ENCODE results near the gene TUBA1C. TPM values are rescaled to one million over a fixed set of nuclear protein-coding genes. Genes with fewer than 3 reads are reported as not detected.

Gene TUBA1C
- total RNA-seq, 2 donors from 2014 or later: 81.9 to 85.6 TPM

DNA sequence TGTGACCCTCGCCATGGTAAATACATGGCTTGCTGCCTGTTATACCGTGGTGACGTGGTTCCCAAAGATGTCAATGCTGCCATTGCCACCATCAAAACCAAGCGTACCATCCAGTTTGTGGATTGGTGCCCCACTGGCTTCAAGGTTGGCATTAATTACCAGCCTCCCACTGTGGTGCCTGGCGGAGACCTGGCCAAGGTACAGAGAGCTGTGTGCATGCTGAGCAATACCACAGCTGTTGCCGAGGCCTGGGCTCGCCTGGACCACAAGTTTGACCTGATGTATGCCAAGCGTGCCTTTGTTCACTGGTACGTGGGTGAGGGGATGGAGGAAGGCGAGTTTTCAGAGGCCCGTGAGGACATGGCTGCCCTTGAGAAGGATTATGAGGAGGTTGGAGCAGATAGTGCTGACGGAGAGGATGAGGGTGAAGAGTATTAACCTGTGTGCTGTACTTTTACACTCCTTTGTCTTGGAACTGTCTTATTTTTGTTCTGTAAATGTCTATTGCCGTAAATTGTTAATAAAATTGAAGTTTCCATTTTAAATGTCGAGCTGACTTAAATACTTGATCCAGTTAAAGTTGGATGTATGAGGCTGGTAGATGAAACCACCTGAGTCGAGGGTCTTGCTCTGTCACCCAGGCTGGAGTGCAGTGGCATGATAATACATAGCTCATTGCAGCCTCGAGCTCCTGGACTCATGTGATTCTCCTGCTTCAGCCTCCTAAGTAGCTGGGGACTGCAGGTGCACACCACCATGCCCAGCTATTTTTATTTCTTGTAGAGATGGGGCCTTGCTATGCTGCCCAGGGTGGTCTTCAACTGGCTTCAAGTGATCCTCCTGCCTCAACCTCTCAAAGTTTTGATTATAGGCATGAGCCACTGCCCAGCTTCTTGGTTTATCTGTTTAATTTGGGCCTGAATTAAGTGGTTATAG, 8.2 kb downstream of the TUBA1C start:
- intact Hi-C loops (cut with DNase I): no loop called here
- DNase-seq (ENCODE audit: low spot score): no peak
- H3K9me3 ChIP-seq: no peaks in the 10 kb centered on the region
- H3K36me3 ChIP-seq: peaks cover 0 to 22% of the 10 kb centered on the region in 2 donors
- no peak for TF ChIP-seq POLR2A (IDR thresholded peaks at IDR 0.05)
- TF ChIP-seq, protein P1, sequence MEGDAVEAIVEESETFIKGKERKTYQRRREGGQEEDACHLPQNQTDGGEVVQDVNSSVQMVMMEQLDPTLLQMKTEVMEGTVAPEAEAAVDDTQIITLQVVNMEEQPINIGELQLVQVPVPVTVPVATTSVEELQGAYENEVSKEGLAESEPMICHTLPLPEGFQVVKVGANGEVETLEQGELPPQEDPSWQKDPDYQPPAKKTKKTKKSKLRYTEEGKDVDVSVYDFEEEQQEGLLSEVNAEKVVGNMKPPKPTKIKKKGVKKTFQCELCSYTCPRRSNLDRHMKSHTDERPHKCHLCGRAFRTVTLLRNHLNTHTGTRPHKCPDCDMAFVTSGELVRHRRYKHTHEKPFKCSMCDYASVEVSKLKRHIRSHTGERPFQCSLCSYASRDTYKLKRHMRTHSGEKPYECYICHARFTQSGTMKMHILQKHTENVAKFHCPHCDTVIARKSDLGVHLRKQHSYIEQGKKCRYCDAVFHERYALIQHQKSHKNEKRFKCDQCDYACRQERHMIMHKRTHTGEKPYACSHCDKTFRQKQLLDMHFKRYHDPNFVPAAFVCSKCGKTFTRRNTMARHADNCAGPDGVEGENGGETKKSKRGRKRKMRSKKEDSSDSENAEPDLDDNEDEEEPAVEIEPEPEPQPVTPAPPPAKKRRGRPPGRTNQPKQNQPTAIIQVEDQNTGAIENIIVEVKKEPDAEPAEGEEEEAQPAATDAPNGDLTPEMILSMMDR (IDR thresholded peaks at IDR 0.05): no peak
- no peaks in the 10 kb centered on the region for H3K27me3 ChIP-seq (replicated peaks; ENCODE audit: insufficient read depth)
- WGBS: 94% methylated on average over 13 of the region's 16 CpGs
- H3K4me3 ChIP-seq: no peak overlapping the region
- H3K27ac ChIP-seq: no peak overlapping the region
- H3K4me1 ChIP-seq (replicated peaks): no peaks in the 10 kb centered on the region

DNA sequence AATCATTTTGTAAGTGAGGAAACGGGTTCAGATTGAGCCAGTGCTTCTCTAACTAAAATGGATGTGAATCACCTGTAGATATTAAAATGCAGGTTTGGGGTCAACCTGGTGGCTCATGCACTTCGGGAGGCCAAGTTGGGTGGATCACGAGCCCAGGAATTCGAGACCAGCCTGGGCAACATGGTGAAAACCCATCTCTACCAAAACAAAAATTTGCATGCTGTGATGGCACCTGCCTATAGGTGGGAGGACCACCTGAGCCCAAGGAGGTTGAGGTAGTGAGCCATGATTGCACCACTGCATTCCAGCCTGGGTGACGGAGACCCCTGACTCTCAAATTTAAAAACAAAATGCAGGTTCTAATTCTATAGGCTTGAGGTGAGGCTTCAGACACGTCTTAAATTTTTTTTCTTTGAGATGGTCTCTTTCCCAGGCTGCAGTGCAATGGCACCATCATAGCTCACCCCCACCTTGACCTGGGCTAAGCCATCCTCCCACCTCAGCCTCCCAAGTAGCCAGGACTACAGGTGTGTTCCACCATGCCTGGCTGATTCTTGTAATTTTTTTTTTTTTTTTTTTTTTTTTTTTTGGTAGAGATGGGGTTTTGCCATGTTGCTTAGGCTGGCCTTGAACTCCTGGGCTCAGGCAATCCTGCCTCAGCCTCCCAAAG, 9.0 kb downstream of the TUBA1C start:
- H3K27ac ChIP-seq: no peak overlapping the region
- TF ChIP-seq POLR2A (IDR thresholded peaks at IDR 0.05) (no peak), POLR2AphosphoS5 (IDR thresholded peaks at IDR 0.05) (no peak)
- TF ChIP-seq, protein P1 (IDR thresholded peaks at IDR 0.05): no peak
- no peak for DNase-seq (ENCODE audit: low spot score)
- H3K4me3 ChIP-seq: no peak overlapping the region
- no peaks in the 10 kb centered on the region for H3K27me3 ChIP-seq (replicated peaks; ENCODE audit: insufficient read depth)
- no peaks in the 10 kb centered on the region for H3K9me3 ChIP-seq
- intact Hi-C loops (cut with DNase I): no loop called here
- H3K4me1 ChIP-seq (replicated peaks): no peaks in the 10 kb centered on the region
- WGBS: 91% methylated on average over 6 of the region's 6 CpGs
- H3K36me3 ChIP-seq: peaks cover 0 to 22% of the 10 kb centered on the region in 2 donors

DNA sequence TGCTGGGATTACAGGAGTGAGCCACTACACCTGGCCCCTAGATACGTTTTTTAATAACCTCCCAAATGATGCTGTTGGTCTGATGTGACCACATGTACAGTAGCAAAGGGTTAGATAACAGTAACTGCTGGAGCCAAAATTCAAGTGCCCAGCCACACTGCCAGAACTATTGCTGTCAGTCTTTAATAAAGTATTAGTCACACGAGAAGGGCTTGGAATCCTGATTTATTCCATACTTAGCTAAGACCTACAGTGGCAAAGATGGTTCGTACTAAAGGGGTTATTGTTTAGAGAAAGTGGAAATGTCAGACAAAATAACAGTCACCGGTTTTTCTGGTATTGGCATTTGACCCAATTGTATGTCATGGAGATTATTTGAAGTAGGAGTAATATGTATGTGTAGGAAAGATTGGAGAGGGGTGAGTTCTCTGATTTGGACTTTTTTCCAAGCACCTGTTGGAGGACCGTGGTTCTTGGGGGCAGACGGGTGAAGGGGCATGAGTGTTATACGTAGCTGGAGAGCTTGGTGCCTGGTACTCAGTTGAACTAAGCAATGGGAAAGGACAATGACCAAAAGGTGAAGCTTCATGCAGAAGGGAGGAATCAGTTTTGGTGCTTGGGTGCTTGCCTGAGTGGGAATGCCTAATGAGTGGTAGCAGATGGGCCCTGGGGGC, 9.7 kb downstream of the TUBA1C start:
- no peaks in the 10 kb centered on the region for H3K27me3 ChIP-seq (replicated peaks; ENCODE audit: insufficient read depth)
- intact Hi-C loops (cut with DNase I): no loop called here
- DNase-seq (ENCODE audit: low spot score): no peak
- H3K9me3 ChIP-seq: no peaks in the 10 kb centered on the region
- 76% methylated on average over 7 of the region's 7 CpGs for WGBS
- H3K4me1 ChIP-seq (replicated peaks): no peaks in the 10 kb centered on the region
- peaks cover 0 to 21% of the 10 kb centered on the region in 2 donors for H3K36me3 ChIP-seq
- no peak overlapping the region for H3K27ac ChIP-seq
- H3K4me3 ChIP-seq: no peak overlapping the region
- TF ChIP-seq POLR2AphosphoS5 (IDR thresholded peaks at IDR 0.05) (no peak), POLR2A (IDR thresholded peaks at IDR 0.05) (no peak)
- TF ChIP-seq, protein P1 (IDR thresholded peaks at IDR 0.05): no peak

DNA sequence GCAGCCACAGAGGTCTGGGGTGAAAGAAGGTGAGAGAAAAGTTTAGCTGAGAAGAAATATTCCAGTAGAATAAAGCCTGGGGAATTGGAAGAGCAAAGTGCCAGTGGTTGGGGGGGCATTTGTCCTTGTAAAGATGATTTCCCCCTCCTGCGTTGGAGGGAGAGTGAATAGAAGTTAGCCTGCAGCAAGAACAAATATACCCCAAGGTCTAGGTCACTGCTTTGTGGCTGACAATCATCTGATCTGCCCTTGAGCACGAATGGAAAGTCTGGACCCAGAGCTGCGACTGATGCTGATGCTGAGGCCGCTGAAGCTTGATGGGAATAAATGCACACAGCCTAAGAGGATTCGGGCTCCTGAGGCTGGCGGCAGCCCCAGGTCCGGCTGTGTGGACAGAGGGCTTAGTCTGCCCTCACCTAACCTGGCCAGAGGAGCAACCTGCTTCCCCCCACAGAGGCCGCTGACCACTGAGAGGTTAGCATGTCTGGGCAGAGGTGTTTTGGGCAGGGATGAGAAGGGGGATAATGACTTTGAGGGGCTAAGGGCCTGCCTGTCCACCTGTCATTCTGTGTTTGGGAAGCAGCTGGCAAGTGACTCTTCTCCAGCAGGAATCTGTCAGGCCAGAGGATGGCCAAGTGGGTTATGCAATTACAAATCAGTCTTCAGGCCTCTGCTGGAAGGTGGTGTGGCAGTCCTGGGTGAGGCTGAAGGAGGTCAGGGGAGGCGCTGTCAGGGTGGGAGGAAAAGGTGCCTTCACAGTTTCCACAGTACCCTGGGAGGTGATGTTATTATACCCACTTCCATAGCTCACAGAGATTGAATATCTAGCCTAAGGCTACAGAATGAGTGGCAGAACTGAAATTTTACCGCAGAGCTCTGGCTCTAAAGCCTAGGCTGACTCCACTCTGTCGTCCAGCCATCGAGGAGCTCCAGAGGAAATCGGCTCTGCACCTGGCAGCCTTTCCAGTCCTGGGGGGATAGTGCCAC, 11.7 kb downstream of the TUBA1C start:
- H3K27me3 ChIP-seq (replicated peaks; ENCODE audit: insufficient read depth): no peaks in the 10 kb centered on the region
- TF ChIP-seq POLR2A (IDR thresholded peaks at IDR 0.05): no peak
- TF ChIP-seq, protein P1 (IDR thresholded peaks at IDR 0.05): no peak
- TF ChIP-seq POLR2AphosphoS5 (IDR thresholded peaks at IDR 0.05): no peak

More for the DNA sequence above, 11.7 kb downstream of the TUBA1C start:
- intact Hi-C loops (cut with DNase I): no loop called here
- Histone ChIP-seq H3K27ac (no peak overlapping the region), H3K4me3 (no peak overlapping the region), H3K36me3 (peaks cover 0 to 3% of the 10 kb centered on the region in 2 donors), H3K4me1 (replicated peaks) (no peaks in the 10 kb centered on the region), H3K9me3 (no peaks in the 10 kb centered on the region)
- 81% methylated on average over 13 of the region's 13 CpGs for WGBS
- no peak for DNase-seq (ENCODE audit: low spot score)
